Tibial nerve (tissue), 4 donors: ENCODE measurements around the gene AADACL4. TPM values are rescaled to one million over a fixed set of nuclear protein-coding genes. Genes with fewer than 3 reads are reported as not detected.
"Not testable (repeated sequence)": the region's sequence is repeated elsewhere in the genome, so short reads cannot be mapped to it uniquely, and the experiment has no call there.

ENCODE experiments used
- DNase-seq, 2 donors: peaks; one replicate each; pipeline ENCODE4 v3.0.0-alpha.2; 2019; ENCODE audit warnings: low spot score in 2 of 2
- H3K27ac ChIP-seq, 4 donors: fragments of 200-600 bp; sonication (generic) in 3 of 4; one replicate each; pipeline ENCODE4 v1.5.1; 2017 to 2019; ENCODE audit warnings: mild to moderate bottlenecking in 1 of 4
- H3K27me3 ChIP-seq, 2 donors: fragments of 200-600 bp; sonication (generic) in 1 of 2; one replicate each; pipeline versions ENCODE4 v1.5.1 to v1.6.0; 2017 to 2019
- H3K36me3 ChIP-seq, 3 donors: fragments of 200-600 bp; sonication (generic); one replicate each; pipeline ENCODE4 v1.5.1; 2018 to 2019
- H3K4me1 ChIP-seq, 4 donors: fragments of 200-600 bp; sonication (generic) in 3 of 4; one replicate each; pipeline ENCODE4 v1.5.1; 2017 to 2019
- H3K4me3 ChIP-seq, 4 donors: fragments of 200-600 bp; sonication (generic) in 3 of 4; one replicate each; pipeline ENCODE4 v1.5.1; 2017 to 2019; ENCODE audit warnings: mild to moderate bottlenecking in 1 of 4, moderate library complexity in 1 of 4
- H3K9me3 ChIP-seq, 4 donors: fragments of 200-600 bp; sonication (generic) in 3 of 4; one replicate each; pipeline ENCODE4 v1.5.1; 2017 to 2019
- CTCF ChIP-seq, 5 experiments: fragments of 200-600 bp in 3 of 5; fragments of 450-650 bp in 2 of 5; sonication (generic) in 3 of 5; IDR thresholded peaks; one replicate each; pipeline ENCODE4 v1.5.1; 2016 to 2019; ENCODE audit warnings: antibody characterized with exemption in 5 of 5, mild to moderate bottlenecking in 3 of 5, moderate library complexity in 2 of 5
- EP300 ChIP-seq, 2 donors: sonication (generic); formaldehyde crosslinking; IDR thresholded peaks; one replicate each; pipeline ENCODE4 v1.6.1; 2017; ENCODE audit warnings: antibody characterized with exemption in 2 of 2, mild to moderate bottlenecking in 1 of 2
- POLR2A ChIP-seq, 2 donors: fragments of 450-650 bp; IDR thresholded peaks; one replicate each; pipeline ENCODE4 v1.6.1; 2017; ENCODE audit warnings: antibody characterized with exemption in 2 of 2, mild to moderate bottlenecking in 2 of 2, moderate library complexity in 2 of 2
- WGBS, 2 donors: methylation state at CpG; one replicate each; pipeline ENCODE4 v1.1.5; 2018; 5-methylcytosine and 5-hydroxymethylcytosine counted together
- total RNA-seq, 4 donors: library from RNA; depleted of rRNA; stranded (reverse); fragments of >200 nt; gene quantifications; one replicate each; pipeline ENCODE4 v1.1.0, GENCODE V29; 2016

The AADACL4 gene
- total RNA-seq, 4 donors from 2014 or later, result not detected

- Histone ChIP-seq H3K27me3 (no peaks in the 10 kb centered on the region), H3K9me3 (peaks cover 0 to 17% (median 0%) of the 10 kb centered on the region in 4 donors), H3K27ac (no peak overlapping the region), H3K4me3 (no peak overlapping the region), H3K4me1 (no peaks in the 10 kb centered on the region), H3K36me3 (no peaks in the 10 kb centered on the region)
- 73 to 76% methylated on average over 4 of the region's 4 CpGs for WGBS, 2 donors
- no peak for DNase-seq
- no peak for TF ChIP-seq EP300 (IDR thresholded peaks at IDR 0.05)
- TF ChIP-seq CTCF (IDR thresholded peaks at IDR 0.05), result no peak
- no peak for TF ChIP-seq POLR2A (IDR thresholded peaks at IDR 0.05)
These were observed 21.6 kb downstream of the AADACL4 start for GRCh38 chr1:12665511-12665910.

GRCh38 chr1:12666141-12666735, 22.4 kb downstream of the AADACL4 start:
- 80 to 82% methylated on average over 15 of the region's 15 CpGs for WGBS, 2 donors
- Histone ChIP-seq H3K36me3 (no peaks in the 10 kb centered on the region), H3K4me1 (no peaks in the 10 kb centered on the region), H3K27ac (no peak overlapping the region), H3K9me3 (peaks cover 0 to 17% (median 0%) of the 10 kb centered on the region in 4 donors), H3K27me3 (no peaks in the 10 kb centered on the region), H3K4me3 (no peak overlapping the region)
- no peak for DNase-seq
- TF ChIP-seq EP300 (IDR thresholded peaks at IDR 0.05) (no peak), POLR2A (IDR thresholded peaks at IDR 0.05) (no peak), CTCF (IDR thresholded peaks at IDR 0.05) (no peak)

- Histone ChIP-seq H3K4me1 (no peaks in the 10 kb centered on the region), H3K36me3 (no peaks in the 10 kb centered on the region), H3K4me3 (no peak overlapping the region), H3K27ac (no peak overlapping the region), H3K9me3 (peaks cover 0 to 10% (median 0%) of the 10 kb centered on the region in 4 donors), H3K27me3 (no peaks in the 10 kb centered on the region)
- 71 to 93% methylated on average over 3 of the region's 3 CpGs for WGBS, 2 donors
- TF ChIP-seq EP300 (IDR thresholded peaks at IDR 0.05) (no peak), POLR2A (IDR thresholded peaks at IDR 0.05) (no peak), CTCF (IDR thresholded peaks at IDR 0.05) (no peak)
- DNase-seq, result no peak
These were observed 25.7 kb downstream of the AADACL4 start for GRCh38 chr1:12669529-12670068.

GRCh38 chr1:12674358-12674757, 30.5 kb downstream of the AADACL4 start:
- H3K27me3 ChIP-seq, result no peaks in the 10 kb centered on the region

GRCh38 chr1:12676122-12676521, 32.2 kb downstream of the AADACL4 start:
- DNase-seq, H3K27me3 ChIP-seq, H3K4me1 ChIP-seq, H3K36me3 ChIP-seq, H3K27ac ChIP-seq, H3K4me3 ChIP-seq: not testable (repeated sequence)
- WGBS, 2 donors, result 81 to 86% methylated on average over 4 of the region's 4 CpGs
- H3K9me3 ChIP-seq, result peaks cover 0 to 11% (median 0%) of the 10 kb centered on the region in 4 donors

More at GRCh38 chr1:12674358-12674757, 30.5 kb downstream of the AADACL4 start:
- no peak overlapping the region for H3K27ac ChIP-seq
- no peak overlapping the region for H3K4me3 ChIP-seq
- H3K4me1 ChIP-seq, result peaks cover 0 to 7% (median 0%) of the 10 kb centered on the region in 4 donors
- H3K36me3 ChIP-seq, result no peaks in the 10 kb centered on the region
- TF ChIP-seq POLR2A (IDR thresholded peaks at IDR 0.05), result no peak
- TF ChIP-seq CTCF (IDR thresholded peaks at IDR 0.05), result no peak
- TF ChIP-seq EP300 (IDR thresholded peaks at IDR 0.05), result no peak
- peaks cover 0 to 5% (median 0%) of the 10 kb centered on the region in 4 donors for H3K9me3 ChIP-seq
- no peak for DNase-seq
